GM12874 (cell line): ENCODE measurements around the gene SNX15.

Experiments used
- TF ChIP-seq, protein P1 (sequence below): IDR thresholded peaks from 2 replicates; pipeline ENCODE4 v1.5.1; 2011; ENCODE audit warnings: low read depth, mild to moderate bottlenecking, control low read depth, low read length, moderate library complexity; ENCODE audit not compliant: insufficient read depth

The SNX15 gene

DNA sequence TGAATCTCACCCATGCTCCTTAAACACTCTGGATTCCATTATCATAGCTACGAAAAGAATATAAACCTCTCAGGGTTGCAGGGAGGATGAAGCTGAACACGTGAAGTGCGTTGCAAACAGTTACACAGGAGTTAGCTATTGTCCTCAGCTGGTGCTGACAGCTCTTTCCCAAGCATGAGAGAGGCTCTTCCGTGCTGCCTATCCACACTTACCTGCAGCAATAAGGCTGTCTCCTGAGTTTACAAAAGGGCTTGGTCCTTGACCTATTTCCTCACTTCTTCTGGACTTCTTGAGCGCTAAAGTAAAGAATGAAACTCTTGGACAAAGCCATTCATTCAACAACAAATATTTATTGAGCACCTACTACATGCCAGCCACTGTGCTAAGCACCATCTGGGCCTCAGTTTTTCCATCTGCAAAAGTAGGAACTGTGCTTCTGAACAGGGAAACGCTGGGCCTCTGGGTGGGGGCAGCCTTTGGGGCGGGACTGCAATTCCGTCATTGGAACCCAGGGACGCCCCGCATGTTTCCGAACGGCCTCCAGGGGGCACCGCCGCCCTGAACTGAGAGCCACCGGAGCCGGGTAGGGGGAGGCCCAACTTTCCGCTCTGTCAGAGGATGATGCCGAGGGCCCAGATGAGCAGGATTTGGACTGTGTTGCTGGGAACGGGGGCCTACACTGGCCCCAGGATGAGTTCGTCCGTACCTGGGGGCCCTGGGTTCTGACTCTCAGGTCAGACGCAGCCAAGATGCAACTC, 13.9 kb upstream of the SNX15 start:
- TF ChIP-seq, protein P1, sequence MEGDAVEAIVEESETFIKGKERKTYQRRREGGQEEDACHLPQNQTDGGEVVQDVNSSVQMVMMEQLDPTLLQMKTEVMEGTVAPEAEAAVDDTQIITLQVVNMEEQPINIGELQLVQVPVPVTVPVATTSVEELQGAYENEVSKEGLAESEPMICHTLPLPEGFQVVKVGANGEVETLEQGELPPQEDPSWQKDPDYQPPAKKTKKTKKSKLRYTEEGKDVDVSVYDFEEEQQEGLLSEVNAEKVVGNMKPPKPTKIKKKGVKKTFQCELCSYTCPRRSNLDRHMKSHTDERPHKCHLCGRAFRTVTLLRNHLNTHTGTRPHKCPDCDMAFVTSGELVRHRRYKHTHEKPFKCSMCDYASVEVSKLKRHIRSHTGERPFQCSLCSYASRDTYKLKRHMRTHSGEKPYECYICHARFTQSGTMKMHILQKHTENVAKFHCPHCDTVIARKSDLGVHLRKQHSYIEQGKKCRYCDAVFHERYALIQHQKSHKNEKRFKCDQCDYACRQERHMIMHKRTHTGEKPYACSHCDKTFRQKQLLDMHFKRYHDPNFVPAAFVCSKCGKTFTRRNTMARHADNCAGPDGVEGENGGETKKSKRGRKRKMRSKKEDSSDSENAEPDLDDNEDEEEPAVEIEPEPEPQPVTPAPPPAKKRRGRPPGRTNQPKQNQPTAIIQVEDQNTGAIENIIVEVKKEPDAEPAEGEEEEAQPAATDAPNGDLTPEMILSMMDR: peak; percentile 80

DNA sequence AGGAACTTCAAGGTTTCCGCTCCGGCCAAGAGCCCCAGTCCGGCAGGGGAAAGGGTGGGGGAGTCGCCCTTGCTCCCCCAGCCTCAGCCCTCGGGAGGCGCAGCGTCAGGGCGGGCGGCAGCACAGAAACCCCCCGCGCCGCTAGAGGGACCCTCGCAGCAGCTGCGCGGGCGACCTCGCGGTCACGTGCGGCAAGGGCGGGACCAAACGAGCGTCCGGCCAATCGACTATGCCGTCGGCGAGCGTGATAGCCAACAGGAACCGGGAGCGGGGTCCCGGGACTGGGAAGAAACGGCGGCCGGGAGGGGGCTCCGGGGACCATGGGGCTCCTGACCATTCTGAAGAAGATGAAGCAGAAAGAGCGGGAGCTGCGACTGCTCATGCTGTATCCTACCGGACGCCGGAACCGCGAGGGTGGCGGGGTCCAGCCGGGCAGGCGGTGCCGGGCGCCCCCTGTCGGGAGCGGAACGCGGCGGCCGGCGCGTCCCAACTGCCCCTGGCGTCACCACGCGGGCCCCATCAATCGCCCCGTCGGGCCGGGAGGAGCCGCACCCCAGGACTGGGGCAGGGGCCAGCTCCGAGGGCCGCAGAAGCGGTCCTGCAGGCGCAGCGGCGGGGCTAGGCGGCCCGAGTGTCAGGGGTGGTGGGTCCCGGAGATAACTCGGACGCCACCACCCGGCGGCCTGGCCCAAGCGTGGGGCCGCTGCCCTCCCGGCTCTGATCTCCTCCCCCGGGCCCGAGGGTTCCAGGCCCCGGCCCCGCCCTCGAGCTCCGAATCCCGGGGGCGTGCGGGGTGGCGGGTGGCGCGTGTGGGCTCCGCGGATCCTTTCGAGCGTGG, 13.1 kb upstream of the SNX15 start, which contains the start of gene ARL2:
Gene ARL2 (plus strand): TSS at position 273 of the 838 bp plus-strand sequence. CDS start 48 bp downstream, at position 321.
- TF ChIP-seq, protein P1: peak; percentile 86

DNA sequence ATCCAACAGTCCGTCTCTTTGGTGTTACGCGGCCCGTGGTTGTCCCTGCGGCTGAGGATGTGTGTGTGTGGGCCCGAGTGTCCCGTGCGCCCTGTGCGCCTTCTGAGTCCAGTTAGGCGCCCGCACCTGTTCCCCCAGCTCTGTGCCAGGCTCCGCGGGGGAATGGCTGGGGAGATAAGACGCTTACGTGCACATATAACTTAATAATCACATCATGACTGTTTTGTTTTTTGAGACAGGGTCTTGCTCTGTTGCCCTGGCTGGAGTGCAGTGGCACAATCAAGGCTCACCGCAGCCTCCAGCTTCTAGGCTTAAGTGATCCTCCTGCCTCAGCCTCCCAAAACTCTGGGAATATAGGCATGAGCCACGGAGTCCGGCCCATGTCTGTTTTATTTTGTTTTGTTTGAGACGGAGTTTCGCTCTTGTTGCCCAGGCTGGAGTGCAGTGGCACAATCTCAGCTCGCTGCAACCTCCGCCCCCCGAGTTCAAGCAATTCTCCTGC, 12.5 kb upstream of the SNX15 start:
- TF ChIP-seq, protein P1: no peak

DNA sequence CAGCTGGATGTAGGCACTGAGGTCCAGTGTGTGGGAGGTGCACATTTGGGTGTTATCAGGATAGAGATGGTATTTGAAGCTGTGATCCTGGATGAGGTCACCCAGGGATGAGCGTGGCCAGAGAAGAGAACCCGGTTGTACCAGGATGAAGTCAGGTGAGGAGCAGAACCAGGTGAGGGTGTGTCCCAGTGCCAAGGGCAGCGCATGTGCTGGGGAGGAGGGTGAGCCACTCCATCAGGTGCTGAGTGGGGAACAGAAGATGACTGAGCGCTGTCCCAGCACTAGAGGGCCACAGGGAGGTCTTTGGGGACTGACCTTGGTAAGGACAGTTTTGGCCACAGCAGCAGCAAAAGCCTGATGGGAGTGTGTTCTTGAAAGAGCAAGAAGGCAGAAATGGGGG, 10.5 kb upstream of the SNX15 start:
- TF ChIP-seq, protein P1: 0 out of 2 replicates have a peak, but pooled peaks have one; percentile 14

DNA sequence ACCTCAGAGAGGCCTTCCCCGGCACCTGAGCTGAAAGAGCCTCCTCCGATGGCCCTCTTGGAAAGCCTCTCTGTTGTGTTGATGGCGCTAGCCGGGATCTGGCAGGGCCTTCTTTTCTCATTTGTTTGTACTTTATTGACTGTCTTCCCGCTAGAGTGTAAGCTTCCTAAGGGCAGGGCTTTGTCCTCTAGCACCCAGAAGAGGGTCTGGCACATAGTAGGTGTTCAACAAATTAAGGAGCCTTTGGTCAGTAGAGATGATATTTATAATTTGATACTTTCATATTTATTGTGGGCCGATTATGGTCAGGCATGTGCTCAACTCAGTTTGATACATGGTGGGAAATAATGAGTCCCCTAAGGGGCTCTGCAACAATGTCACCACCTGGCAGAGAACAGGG, 9.3 kb upstream of the SNX15 start:
- TF ChIP-seq, protein P1: no peak

DNA sequence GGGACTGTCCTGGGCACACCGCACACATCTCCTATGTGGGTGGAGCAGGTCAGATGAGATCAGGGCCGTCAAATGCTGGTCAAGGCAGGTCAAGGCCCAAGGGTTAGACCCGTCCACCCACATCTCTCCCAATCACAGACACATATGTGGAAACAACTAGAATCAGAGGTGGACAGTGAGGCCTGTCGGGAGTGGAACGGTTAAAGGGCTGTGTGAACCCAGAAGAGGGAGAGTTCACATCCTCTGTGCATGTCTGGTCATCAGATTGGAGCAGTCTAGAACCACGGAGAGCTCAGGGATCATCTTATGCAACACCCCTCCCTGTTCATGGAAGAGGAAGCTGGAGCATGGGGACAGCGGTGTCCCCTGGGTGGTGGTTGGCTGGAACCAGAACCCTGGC, 7.4 kb upstream of the SNX15 start:
- TF ChIP-seq, protein P1: no peak

DNA sequence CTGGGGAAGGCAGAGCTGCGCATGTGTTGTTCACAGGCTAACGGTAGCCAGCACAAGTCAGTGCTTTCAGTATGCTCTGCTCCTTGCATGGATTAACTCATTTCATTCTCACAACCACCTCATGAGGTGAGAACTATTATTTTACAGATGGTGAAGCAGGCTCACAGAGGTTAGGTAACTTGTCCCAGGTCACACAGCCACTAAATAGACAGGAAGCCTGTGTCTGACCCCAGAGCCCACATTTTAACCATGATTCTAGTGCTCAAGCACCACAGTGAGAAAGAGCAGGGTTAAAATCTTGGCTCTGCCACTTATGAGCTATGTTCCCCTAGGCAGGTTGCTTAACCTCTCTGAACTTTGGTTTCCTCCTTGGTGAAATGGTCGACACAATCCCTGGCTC, 6.2 kb upstream of the SNX15 start:
- TF ChIP-seq, protein P1: no peak
